ENCODE results near the gene ZNF892.
"Not testable (repeated sequence)": the region's sequence is repeated elsewhere in the genome, so short reads cannot be mapped to it uniquely, and the experiment has no call there.

ZNF892 gene

GRCh38 chr2:95192956-95193355 is 14.4 kb upstream of the ZNF892 start:
- H3K4me3 Mint-ChIP-seq; H3K4me1 Mint-ChIP-seq (ENCODE audit: low read depth); H3K36me3 Mint-ChIP-seq (ENCODE audit: low read depth); H3K9me3 Mint-ChIP-seq; H3K27ac Mint-ChIP-seq; H3K27me3 Mint-ChIP-seq (ENCODE audit: low read depth): not testable (repeated sequence)

DNA sequence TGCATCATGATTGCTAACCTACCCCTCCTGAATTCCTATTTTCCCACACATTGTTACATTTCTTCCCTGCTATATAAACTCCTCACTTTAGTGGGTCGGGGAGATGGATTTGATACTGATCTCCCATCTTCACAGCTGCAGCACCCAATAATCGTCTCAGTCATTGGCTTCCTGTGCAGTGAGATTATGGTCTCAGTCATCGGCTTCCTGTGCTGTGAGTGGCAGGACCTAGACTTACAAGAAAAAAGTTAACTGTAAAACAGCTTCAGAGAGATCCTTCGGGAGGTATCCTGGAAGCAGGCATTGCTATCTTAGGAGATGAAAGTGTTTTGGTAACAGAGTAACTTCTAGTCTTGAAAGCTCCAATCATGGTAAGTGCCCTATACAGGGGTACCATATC is 3.4 kb upstream of the ZNF892 start:
- Mint-ChIP-seq H3K9me3 (peaks cover 18% of the 10 kb centered on the region), H3K27me3 (ENCODE audit: low read depth) (no peaks in the 10 kb centered on the region), H3K27ac (no peak overlapping the region), H3K4me1 (ENCODE audit: low read depth) (peaks cover 15% of the 10 kb centered on the region), H3K4me3 (no peak overlapping the region), H3K36me3 (ENCODE audit: low read depth) (peaks cover 5% of the 10 kb centered on the region)

GRCh38 chr2:95204396-95204795 is 2.9 kb upstream of the ZNF892 start:
- Mint-ChIP-seq H3K9me3 (peaks cover 22% of the 10 kb centered on the region), H3K4me1 (ENCODE audit: low read depth) (peaks cover 15% of the 10 kb centered on the region), H3K27me3 (ENCODE audit: low read depth) (no peaks in the 10 kb centered on the region), H3K4me3 (no peak overlapping the region), H3K36me3 (ENCODE audit: low read depth) (peaks cover 10% of the 10 kb centered on the region), H3K27ac (no peak overlapping the region)

- H3K27me3 Mint-ChIP-seq (ENCODE audit: low read depth), result no peaks in the 10 kb centered on the region
- H3K27ac Mint-ChIP-seq, result peak overlapping the region; percentile 10
- H3K4me1 Mint-ChIP-seq (ENCODE audit: low read depth), result peaks cover 15% of the 10 kb centered on the region
- H3K9me3 Mint-ChIP-seq, result peaks cover 30% of the 10 kb centered on the region
- H3K4me3 Mint-ChIP-seq, result peak overlapping the region; percentile 89
- H3K36me3 Mint-ChIP-seq (ENCODE audit: low read depth), result peaks cover 21% of the 10 kb centered on the region
These were observed 1.2 kb upstream of the ZNF892 start for GRCh38 chr2:95206096-95206495.

- Mint-ChIP-seq H3K27ac (no peak overlapping the region), H3K9me3 (peaks cover 45% of the 10 kb centered on the region), H3K4me1 (ENCODE audit: low read depth) (peaks cover 15% of the 10 kb centered on the region), H3K4me3 (peak overlapping the region; percentile 89), H3K36me3 (ENCODE audit: low read depth) (peaks cover 37% of the 10 kb centered on the region), H3K27me3 (ENCODE audit: low read depth) (no peaks in the 10 kb centered on the region)
These were observed 785 bp downstream of the ZNF892 start for GRCh38 chr2:95208106-95208505.

GRCh38 chr2:95215018-95215612 is 7.8 kb downstream of the ZNF892 start:
- H3K27me3 Mint-ChIP-seq (ENCODE audit: low read depth), result no peaks in the 10 kb centered on the region
- H3K36me3 Mint-ChIP-seq (ENCODE audit: low read depth), result peaks cover 74% of the 10 kb centered on the region
- no peak overlapping the region for H3K4me3 Mint-ChIP-seq
- no peak overlapping the region for H3K27ac Mint-ChIP-seq
- no peaks in the 10 kb centered on the region for H3K4me1 Mint-ChIP-seq (ENCODE audit: low read depth)
- H3K9me3 Mint-ChIP-seq, result peaks cover 90% of the 10 kb centered on the region

DNA sequence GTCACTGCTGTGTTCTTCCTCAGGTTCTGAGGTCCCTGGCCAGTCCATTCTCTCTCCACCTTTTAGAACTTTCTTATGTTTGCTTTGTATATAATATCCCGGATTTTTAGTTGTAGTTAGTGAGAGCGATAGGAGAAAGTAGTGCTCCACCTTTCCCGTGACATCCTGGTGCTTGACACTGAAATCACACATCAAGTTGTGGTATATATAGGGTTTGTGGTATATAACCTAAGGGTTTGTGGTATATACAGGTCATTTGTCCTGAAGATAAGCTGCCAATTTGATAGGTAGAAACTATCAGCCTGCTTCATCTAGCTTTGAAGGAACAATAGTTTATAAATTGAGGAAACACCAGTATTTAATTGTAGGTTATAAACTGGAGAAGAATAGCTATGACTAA is 13.1 kb downstream of the ZNF892 start:
- H3K9me3 Mint-ChIP-seq, result peaks cover 85% of the 10 kb centered on the region
- H3K36me3 Mint-ChIP-seq (ENCODE audit: low read depth), result peaks cover 29% of the 10 kb centered on the region

DNA sequence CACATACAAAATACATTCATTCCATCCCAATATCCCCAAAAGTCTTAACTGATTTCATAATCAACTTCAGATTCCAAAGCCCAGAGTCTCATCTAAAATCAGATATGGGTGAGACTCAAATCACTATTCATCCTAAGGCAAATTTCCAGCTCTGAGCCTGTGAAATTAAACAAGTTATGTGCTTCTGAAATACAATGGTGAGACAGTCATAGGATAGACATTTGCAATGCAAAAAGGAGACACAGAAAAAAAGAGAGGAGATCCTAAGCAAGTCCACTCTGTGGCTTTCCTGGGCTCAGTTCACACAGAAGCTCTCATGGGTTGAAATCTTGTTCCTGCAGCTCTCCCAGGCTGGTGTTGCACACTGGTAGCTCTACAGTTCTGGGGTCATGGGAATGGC is 18.3 kb downstream of the ZNF892 start:
- Mint-ChIP-seq H3K36me3 (ENCODE audit: low read depth) (peaks cover 2% of the 10 kb centered on the region), H3K27ac (no peak overlapping the region), H3K9me3 (peaks cover 60% of the 10 kb centered on the region), H3K4me3 (no peak overlapping the region), H3K4me1 (ENCODE audit: low read depth) (no peaks in the 10 kb centered on the region), H3K27me3 (ENCODE audit: low read depth) (no peaks in the 10 kb centered on the region)

More for the DNA sequence above, 13.1 kb downstream of the ZNF892 start:
- Mint-ChIP-seq H3K4me1 (ENCODE audit: low read depth) (no peaks in the 10 kb centered on the region), H3K4me3 (no peak overlapping the region), H3K27me3 (ENCODE audit: low read depth) (no peaks in the 10 kb centered on the region), H3K27ac (no peak overlapping the region)

GRCh38 chr2:95231723-95232122 is 24.4 kb downstream of the ZNF892 start:
- no peak overlapping the region for H3K4me3 Mint-ChIP-seq

GRCh38 chr2:95232232-95232631 is 24.9 kb downstream of the ZNF892 start:
- H3K27me3 Mint-ChIP-seq (ENCODE audit: low read depth), result no peaks in the 10 kb centered on the region
- H3K4me1 Mint-ChIP-seq (ENCODE audit: low read depth), result no peaks in the 10 kb centered on the region
- no peak overlapping the region for H3K4me3 Mint-ChIP-seq
- H3K27ac Mint-ChIP-seq, result no peak overlapping the region
- H3K36me3 Mint-ChIP-seq (ENCODE audit: low read depth), result no peaks in the 10 kb centered on the region
- H3K9me3 Mint-ChIP-seq, result peaks cover 27% of the 10 kb centered on the region

More at GRCh38 chr2:95231723-95232122, 24.4 kb downstream of the ZNF892 start:
- peaks cover 30% of the 10 kb centered on the region for H3K9me3 Mint-ChIP-seq
- no peaks in the 10 kb centered on the region for H3K36me3 Mint-ChIP-seq (ENCODE audit: low read depth)
- no peaks in the 10 kb centered on the region for H3K27me3 Mint-ChIP-seq (ENCODE audit: low read depth)
- H3K4me1 Mint-ChIP-seq (ENCODE audit: low read depth), result no peaks in the 10 kb centered on the region
- H3K27ac Mint-ChIP-seq, result no peak overlapping the region

- Mint-ChIP-seq H3K9me3 (peaks cover 25% of the 10 kb centered on the region), H3K27ac (no peak overlapping the region), H3K4me3 (no peak overlapping the region), H3K4me1 (ENCODE audit: low read depth) (no peaks in the 10 kb centered on the region), H3K27me3 (ENCODE audit: low read depth) (no peaks in the 10 kb centered on the region), H3K36me3 (ENCODE audit: low read depth) (no peaks in the 10 kb centered on the region)
These were observed 27.0 kb downstream of the ZNF892 start for GRCh38 chr2:95234286-95234785.

DNA sequence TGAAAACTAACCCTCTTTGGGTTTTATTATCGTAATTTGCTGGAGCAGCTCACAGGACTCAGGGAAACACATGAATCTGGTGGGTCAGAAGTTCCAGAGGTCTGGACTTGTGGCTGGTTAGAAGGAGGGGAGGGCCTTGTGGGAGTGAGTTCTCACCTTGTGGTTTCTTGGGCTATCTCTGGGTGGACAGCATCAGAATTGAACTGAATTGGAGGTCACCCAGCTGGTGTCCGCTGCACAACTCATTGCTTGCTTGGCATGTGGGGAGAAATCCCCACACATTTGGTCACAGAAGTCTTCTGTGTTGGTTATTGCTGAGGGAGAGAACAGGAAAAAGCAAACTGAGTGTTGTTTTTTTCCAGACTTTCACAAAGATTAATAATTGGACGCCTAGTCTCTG is 27.5 kb downstream of the ZNF892 start:
- peaks cover 23% of the 10 kb centered on the region for H3K9me3 Mint-ChIP-seq
- no peak overlapping the region for H3K27ac Mint-ChIP-seq
- H3K4me1 Mint-ChIP-seq (ENCODE audit: low read depth), result no peaks in the 10 kb centered on the region
- H3K36me3 Mint-ChIP-seq (ENCODE audit: low read depth), result no peaks in the 10 kb centered on the region
- H3K27me3 Mint-ChIP-seq (ENCODE audit: low read depth), result no peaks in the 10 kb centered on the region
- H3K4me3 Mint-ChIP-seq, result no peak overlapping the region

DNA sequence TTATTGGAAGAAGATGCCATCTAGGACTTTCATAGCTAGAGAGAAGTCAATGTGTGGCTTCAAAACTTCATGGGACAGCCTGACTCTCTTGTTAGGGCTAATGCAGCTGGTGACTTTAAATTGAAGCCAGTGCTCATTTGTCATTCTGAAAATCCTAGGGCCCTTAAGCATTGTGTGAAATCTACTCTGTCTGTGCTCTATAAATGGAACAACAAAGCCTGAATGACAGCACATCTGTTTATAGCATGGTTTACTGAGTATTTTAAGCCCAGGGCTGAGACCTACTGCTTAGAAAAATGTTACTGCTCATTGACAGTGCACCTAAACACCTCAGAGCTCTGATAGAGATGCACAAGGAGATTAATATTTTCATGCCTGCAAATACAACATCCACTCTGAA is 30.8 kb downstream of the ZNF892 start:
- H3K27me3 Mint-ChIP-seq (ENCODE audit: low read depth), result no peaks in the 10 kb centered on the region
- no peaks in the 10 kb centered on the region for H3K36me3 Mint-ChIP-seq (ENCODE audit: low read depth)
- no peak overlapping the region for H3K4me3 Mint-ChIP-seq
- H3K9me3 Mint-ChIP-seq, result peaks cover 45% of the 10 kb centered on the region
- H3K27ac Mint-ChIP-seq, result no peak overlapping the region
- no peaks in the 10 kb centered on the region for H3K4me1 Mint-ChIP-seq (ENCODE audit: low read depth)

DNA sequence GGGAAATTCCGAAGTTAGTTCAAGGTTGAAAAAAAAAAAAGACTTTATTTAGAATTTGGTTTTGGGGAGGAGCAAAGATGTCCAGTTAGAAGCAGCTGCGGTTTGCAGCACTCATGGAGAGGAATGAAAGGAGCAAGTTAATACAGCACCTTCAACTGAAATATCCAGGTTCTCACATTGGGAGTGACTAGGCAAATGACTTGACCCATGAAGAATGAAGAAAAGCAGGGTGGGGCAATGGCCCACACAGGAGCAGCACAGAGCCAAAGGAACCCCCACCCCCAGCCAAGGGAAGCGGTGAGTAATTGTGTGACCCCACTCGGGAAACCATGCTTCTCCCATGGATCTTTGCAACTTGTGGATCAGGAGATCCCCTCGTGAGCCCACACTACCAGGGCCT is 32.8 kb downstream of the ZNF892 start:
- H3K27ac Mint-ChIP-seq, result no peak overlapping the region
- H3K9me3 Mint-ChIP-seq, result peaks cover 45% of the 10 kb centered on the region
- no peaks in the 10 kb centered on the region for H3K36me3 Mint-ChIP-seq (ENCODE audit: low read depth)

DNA sequence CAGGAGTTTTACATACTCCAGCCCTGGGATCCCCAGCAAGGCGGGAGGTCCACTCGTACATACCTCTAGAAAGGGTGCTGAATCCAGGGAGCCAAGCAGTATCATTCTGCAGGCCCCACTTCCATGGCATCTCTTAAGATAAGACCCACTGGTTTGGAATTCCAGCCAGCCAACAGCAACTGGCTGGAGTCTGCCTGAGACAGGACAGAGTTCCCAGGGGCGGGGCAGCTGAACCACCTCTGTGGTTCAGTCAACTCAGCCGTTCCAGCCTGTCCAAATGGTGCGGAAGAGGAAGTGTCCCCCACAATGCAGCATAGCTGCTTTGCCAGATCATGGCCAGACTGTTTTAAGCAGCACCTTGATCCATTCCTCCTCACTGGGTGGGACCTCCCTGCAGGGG is 33.2 kb downstream of the ZNF892 start:
- no peak overlapping the region for H3K27ac Mint-ChIP-seq
- peaks cover 43% of the 10 kb centered on the region for H3K9me3 Mint-ChIP-seq
- no peaks in the 10 kb centered on the region for H3K36me3 Mint-ChIP-seq (ENCODE audit: low read depth)
- no peaks in the 10 kb centered on the region for H3K27me3 Mint-ChIP-seq (ENCODE audit: low read depth)
- H3K4me3 Mint-ChIP-seq, result no peak overlapping the region
- H3K4me1 Mint-ChIP-seq (ENCODE audit: low read depth), result no peaks in the 10 kb centered on the region

More for the DNA sequence above, 32.8 kb downstream of the ZNF892 start:
- H3K27me3 Mint-ChIP-seq (ENCODE audit: low read depth), result no peaks in the 10 kb centered on the region
- H3K4me1 Mint-ChIP-seq (ENCODE audit: low read depth), result no peaks in the 10 kb centered on the region
- H3K4me3 Mint-ChIP-seq, result no peak overlapping the region

DNA sequence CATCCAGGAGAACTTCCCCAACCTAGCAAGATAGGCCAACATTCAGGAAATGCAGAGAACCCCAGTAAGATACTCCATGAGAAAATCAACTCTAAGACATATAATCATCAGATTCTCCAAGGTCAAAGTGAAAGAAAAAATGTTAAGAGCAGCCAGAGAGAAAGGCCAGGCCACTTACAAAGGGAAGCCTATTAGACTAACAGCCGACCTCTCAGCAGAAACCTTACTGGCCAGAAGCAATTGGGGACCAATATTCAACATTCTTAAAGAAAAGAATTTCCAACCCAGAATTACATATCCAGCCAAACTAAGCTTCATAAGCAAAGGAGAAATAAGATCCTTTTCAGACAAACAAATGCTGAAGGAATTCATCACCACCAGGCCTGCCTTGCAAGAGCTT is 34.8 kb downstream of the ZNF892 start:
- not testable (repeated sequence) for H3K36me3 Mint-ChIP-seq (ENCODE audit: low read depth); H3K4me1 Mint-ChIP-seq (ENCODE audit: low read depth); H3K27me3 Mint-ChIP-seq (ENCODE audit: low read depth); H3K4me3 Mint-ChIP-seq; H3K27ac Mint-ChIP-seq
- H3K9me3 Mint-ChIP-seq, result peaks cover 37% of the 10 kb centered on the region
